H4 (cell line): ENCODE data around the gene SOX4. TPM values are rescaled to one million over a fixed set of nuclear protein-coding genes. Genes with fewer than 3 reads are reported as not detected.
"Not testable (repeated sequence)": the region's sequence is repeated elsewhere in the genome, so short reads cannot be mapped to it uniquely, and the experiment has no call there.

Source experiments
- DNase-seq: peaks from one replicate; pipeline ENCODE4 v3.0.0-alpha.2; 2015; ENCODE audit warnings: low spot score
- total RNA-seq: library from RNA; depleted of rRNA; stranded (reverse); fragments of >200 nt; shearing (Covaris generic); gene quantifications from 2 replicates; pipeline ENCODE4 v1.2.3, GENCODE V29; 2014; rRNA removed

The SOX4 gene
- total RNA-seq = 29.5 and 30.4 TPM in 2 replicates

DNA sequence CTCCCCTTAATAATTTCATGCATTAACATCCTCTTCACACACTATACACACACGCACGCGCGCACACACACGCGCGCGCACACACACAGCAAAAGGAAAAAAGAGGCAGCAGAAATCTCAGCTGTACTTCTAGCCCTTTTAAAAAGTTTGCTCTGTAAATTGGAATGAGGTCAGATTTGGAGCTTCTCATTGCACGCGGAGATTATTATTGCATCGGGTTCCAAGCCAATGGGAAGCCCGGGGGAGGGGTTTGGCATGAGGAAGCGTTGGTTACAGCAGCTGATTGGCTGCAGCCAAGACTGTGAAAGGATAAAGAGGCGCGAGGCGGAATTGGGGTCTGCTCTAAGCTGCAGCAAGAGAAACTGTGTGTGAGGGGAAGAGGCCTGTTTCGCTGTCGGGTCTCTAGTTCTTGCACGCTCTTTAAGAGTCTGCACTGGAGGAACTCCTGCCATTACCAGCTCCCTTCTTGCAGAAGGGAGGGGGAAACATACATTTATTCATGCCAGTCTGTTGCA, at the start of gene SOX4:
TSS of gene SOX4 (plus strand) at position 340 of the 515 bp plus-strand sequence. CDS start 784 bp downstream, outside the sequence.
- DNase-seq = peak; percentile 96

DNA sequence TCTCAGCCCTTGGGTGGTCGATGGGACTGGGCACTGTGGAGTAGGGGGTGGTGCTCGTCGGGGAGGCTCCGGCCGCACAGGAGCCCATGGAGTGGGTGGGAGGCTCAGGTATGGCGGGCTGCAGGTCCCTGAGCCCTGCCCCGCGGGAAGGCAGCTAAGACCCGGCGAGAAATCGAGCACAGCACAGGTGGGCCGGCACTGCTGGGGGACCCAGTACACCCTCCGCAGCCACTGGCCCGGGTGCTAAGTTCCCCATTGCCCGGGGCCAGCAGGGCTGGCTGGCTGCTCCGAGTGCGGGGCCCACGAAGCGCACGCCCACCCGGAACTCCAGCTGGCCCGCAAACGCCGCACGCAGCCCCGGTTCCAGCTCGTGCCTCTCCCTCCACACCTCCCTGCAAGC, 41.3 kb upstream of the SOX4 start:
- not testable (repeated sequence) for DNase-seq

DNA sequence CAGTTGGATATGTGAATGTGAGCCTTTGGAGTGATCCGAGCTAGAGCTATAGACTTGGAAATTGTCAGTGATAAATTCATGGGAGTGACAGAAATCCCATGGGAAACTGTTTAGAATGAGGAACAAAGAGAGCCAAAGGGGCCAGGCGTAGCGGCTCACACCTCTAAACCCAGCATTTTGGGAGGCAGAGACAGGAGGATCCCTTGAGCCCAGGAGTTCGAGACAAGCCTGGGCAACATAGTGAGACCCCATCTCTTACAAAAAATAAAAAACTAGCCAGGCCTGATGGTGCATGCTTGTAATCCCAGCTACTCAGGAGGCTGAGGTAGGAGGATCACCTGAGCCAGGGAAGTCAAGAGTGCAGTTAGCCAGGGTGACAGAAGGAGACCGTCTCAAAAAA, 39.3 kb upstream of the SOX4 start:
- DNase-seq = no peak

DNA sequence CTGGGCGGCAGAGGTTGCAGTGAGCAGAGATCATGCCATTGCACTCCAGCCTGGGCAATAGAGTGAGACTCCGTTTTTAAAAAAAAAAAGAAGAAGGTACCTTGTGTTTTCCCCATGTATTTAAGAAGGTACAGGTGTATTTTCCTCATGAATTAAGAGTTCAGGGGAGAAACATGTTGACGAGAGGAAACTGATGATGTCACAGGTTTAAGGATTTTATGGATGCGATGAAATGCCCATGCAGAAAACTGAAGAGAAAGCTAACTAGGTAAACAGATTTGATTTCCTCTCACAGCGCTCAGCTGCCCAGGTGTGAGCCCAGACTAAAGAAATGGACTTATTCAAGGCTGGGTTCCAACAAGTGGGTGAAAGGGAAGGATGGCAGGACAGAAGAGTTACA, 38.4 kb upstream of the SOX4 start:
- DNase-seq = no peak

DNA sequence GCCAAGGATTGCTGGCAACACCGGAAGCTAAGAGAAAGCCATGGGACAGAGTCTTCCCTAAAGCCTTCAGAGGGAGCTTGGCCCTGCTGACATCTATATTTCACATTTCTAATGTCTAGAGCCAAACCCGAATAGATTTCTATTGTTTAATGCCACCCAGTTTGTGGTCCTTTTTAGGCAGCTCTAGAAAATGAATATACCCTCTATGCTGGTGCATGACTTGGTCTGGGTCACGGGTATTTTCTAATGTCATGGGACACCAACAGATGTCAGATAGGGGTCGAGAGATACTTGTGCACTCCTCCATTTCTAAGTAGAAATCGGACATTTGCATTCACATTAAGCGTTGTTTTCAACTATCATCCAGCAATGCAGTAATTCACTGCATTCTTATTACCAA, 37.0 kb upstream of the SOX4 start:
- DNase-seq = no peak

DNA sequence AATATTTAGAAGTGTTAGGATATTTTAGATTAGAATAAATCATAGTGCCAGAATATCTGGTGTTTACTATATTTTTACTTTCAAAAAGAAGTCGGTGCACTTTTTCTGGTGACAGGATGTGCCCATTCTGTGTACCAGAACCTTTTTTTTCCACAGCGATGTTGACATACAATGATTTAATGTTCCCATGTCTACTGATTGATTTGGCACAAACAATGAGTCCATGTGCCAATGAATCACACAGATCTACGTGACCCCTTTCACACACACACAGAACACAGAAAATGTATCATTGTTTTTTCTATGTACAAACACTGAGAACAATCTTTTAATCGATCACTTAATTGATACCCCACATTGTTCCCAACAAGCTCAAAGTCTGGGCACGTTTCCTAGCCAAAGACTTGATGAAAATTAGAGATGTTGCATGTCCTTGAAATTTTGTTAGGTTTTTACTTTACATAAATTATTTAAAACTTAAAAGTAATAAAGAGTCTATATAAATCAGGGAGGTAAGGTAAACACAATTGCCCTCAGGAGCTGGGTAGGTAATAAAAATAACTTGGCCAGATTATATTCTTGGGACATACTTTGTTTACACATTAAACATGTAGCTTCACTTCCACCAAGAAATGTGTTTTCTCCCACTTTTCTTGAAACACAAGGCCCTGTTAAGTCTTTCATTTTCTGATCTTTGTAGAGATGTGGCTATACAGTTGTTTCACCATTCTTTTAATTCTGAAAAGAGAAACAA, 36.4 kb upstream of the SOX4 start:
- DNase-seq = no peak

DNA sequence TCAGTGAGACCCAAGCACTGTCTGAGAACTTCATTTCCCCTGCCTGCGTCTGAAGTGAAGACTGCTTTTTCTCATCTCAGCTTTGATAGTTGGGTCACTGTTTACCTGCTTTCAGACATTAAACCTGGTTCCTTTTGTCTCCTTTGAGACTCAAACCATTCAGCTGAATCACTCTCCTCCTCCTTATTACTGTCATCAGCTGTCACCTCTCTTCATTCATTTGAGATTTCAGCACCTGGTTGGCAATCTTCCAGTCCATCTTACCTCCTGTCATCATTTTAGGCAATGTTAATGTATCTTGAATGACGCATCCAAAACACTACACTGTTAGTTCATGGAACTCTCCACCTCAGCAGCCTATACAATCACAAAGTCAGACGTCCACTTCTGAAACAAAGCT, 34.3 kb upstream of the SOX4 start:
- no peak for DNase-seq

DNA sequence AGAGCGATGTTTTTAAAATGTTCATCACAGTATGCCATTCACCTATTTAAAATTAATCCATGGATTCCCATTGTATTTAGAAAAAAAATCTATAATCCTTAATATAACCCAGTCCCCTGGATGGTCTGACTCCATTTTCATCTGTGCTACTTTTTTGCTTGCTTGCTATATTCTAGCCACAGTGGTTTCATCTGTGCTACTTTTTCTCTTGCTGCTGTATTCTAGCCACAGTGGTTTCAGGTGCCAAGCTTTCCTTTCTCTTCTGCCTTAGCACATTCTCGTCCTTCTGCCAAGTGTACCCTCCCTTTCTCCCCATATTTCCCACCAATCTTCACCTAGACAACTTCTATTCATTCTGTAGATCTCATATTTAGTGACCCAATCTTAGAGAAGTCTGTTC, 33.3 kb upstream of the SOX4 start:
- no peak for DNase-seq

DNA sequence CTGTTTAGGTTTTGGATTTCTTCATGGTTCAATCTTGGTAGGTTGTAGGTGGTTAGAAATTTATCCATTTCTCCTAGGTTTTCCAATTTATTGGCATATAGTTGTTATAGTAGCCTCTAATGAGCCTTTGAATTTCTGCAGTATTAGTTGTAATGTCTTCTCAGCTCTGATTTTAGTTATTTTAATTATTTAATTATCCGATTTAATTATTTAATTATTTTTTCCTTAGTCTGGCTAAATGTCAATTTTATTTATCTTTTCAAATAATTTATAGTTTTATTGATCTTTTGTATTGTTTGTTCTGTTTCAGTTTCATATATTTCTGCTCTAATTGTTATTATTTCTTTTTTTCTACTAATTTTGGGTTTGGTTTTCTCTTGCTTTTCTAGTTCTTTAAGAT, 28.1 kb upstream of the SOX4 start:
- no peak for DNase-seq

DNA sequence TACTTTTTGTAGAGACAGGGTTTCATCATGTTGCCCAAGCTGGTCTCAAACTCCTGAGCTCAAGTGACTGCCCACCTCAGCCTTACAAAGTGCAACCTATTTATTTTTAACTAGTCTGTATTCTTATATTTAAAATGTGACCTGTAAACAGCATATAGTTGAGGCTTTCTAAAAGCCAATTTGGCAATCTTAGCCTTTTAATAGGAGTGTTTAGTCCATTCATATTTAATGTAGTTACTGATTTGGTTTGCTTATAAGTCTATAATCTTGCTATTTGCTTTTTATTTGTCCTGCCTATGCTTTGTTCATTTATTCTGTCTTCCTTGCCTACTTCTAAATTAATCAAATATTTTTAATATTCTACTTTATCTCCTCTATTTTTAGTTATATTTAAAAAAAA, 15.0 kb upstream of the SOX4 start:
- no peak for DNase-seq

DNA sequence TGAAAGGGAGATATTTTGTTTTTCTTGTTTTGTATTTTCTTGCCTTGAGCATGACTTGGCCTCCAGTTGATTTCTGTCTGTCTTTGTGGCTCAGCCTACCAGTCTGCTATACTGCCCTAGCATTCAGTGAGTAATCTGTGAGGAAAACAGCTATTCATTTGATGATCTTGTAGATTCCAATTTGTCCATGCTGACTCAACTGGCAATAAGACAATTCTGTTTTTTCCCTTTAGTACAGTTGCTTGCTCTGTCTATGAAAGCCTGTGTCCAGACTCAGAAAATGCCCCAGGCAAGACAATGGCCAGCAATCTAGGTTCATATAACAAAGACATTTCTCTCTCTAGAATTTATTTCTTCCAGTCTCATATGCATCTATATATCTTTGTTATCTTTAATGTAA, 10.9 kb upstream of the SOX4 start:
- DNase-seq = no peak

DNA sequence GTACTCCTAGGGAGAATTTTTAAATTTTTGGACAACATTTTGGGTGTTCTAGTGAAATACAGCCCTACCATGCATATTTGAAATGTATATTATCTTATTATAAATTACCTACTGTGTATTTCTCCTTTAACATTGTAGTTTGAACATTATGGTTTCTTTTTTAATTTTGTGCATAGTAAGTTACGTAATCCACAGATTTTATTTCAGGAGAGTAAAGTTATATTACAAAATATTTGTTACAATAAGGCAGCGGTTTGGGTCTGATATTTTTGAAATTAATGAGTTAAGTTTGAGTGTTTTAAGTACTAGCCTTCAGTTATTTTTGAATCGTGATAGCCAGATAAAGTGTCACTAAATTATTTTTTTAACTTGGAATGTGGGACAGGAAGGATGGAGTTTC, 7.3 kb upstream of the SOX4 start:
- DNase-seq = no peak

DNA sequence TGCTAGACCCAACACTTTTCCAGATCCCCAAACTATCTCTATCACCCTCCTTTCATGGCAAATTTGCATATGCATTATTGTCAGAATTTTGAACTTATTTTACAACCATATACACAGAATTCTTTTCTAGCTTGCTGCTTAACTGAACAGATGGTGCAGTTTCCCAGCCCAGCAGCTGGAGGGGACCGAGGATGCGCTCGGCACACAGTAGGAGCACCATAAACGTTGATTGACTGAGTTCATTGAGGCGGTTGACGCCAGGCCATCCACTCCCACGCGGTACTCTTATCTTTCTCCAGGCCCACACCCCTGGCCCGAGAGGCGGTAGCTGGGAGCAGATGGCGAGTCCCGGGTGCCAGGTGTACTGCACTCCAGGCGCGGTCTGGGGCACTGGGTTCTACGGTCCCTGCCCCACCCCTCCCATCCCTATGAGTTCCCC, 6.8 kb upstream of the SOX4 start:
- DNase-seq = no peak

DNA sequence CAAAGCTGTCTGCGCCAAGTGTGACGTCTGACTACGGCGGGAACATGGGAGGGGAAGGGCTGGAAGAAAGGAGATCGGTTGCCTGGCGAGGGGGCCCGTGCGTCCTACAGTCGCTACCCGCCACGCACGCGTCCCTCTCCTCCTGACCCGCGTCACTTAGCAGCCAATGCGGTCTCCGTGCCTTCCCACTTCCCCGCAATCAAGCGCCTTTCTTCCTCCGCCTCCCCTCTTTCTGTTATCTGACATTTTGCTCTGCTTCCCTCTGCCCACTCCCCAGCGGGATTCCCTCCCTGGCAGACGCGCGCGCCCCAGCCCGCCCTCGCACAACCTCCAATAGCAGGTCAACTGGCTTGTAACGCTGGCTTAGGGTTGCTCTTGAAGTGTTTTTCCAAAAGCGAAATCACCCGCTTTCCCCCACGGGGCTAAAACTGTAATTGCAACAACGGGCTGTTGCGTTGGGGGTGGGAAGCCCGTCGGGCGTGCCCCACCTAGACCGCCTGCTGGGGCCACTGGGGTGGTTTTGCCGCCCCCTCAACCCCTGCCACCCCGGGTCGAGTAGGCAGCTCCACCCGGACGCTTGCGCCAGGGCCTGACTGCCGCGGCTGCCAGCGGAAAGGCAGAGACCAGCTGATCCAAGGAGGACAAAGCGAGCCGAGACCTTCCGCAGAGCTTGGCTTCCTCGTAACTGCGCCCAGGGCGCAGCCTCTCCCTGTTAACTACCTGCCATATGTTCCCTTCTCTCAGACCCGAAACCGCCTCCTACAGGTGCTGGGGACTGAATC, 6.2 kb upstream of the SOX4 start:
- DNase-seq = peak; percentile 51

DNA sequence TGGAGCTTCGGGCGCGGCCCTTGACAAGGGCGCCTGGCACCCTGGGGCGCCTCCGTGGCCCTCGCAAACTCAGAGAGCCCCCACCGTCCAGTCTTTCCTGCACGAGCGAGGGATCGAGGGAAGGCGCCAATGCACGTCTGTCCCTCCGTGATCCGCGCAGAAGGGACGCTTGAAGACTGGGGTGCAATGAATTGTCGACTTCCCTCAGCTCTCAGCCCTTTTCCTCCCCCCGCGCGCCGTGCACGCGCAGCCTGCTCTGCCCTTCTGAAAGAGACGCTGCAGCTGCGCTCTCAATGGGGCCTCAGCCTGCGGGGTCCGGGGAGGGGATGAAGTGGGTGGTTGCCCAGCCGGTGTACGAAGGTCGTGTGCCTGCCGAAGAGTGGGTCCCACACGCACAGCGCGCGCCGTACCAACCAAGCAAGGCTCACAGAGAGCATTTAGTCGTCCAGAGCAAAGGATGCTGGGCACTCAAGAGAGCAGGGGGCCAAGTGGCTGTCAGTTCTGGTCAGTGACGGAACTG, 5.5 kb upstream of the SOX4 start:
- DNase-seq = peak; percentile 57

DNA sequence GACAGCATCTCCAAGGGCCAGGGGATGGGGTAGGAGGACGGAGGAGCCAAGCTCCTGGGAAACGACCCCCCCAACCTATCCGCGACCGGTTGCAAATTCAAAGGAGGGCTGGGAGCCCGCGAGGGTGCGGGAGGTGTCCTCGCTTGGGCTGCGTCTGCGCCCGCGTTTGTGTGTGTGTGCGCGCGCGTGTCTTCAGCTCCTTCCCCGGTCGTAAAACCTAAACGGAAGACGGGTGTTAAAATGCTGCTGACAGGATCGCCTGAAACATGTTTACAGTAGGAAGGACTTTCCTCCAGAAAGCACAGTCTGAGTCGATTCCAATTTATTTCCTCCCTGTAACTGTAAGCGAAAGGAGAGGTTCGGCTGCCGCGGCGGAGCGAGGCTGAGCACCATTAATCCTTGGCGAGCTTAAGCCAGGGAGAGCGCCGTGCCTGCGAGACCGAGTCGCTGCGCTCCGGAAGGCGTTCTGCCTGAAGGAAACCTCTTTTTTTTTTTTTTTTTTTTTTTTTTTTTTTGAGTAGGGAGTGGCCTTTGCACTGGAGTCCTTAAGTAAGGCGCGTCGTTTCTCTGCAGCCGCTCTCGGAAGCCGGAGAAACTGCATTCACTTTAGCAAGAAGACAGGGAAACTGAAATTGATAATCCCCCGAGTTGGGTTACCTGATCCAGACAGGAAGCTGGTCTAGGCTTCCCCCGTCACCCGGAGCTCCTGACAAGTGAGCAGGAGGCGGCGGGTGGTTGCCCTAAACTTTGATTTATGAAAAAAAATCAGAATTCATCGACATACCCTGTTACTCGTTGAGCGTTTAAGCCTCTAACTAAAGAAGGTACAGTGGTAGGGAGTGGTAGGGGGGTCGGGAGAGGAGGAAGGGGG, 4.8 kb upstream of the SOX4 start:
- DNase-seq = peak; percentile 87

DNA sequence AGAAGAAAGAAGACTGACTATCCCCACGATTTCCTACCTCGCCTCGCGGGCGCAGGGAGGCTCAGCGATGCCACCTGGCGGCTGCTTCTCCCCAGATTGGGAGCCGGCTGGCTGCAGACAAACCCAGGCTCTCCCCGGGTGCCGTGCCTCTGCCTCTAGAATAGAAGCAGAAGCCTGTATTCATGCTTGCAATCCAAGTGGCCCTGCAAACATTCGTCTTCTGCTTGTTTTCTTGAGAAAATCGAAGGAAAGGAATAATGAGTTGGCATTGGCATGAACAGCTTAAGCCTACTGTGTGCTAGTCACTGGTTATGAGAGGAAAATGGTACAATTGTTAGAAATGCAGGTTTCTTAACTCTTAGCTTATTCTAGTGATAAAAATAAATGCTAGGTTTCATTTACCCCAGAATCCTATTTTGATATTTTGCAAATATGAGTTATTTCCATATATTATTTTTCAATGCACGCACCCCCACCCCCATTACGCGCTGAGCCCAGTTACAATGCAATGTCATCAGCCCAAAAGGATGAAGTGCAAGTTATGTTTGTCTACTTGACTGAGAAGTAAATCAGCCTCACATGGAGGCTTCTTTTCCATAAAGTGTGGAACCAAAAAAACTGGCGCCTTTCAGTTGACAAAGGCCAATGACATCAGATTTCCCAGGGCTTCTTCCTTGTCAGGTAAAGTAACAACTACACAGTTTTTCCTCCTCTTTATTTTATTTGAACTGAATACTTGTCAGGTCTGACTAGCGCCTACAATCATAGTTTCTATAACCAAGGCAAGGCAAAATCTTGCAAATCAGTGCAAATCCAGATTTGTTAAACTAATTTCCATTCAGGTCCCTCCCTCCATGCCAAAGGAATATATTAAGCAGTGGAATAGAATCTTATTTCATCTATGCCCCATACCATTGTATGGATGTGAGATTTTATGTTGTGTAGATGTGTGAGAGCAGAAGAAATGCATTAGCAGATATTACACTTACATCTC, 3.9 kb upstream of the SOX4 start:
- peak; percentile 79 for DNase-seq

DNA sequence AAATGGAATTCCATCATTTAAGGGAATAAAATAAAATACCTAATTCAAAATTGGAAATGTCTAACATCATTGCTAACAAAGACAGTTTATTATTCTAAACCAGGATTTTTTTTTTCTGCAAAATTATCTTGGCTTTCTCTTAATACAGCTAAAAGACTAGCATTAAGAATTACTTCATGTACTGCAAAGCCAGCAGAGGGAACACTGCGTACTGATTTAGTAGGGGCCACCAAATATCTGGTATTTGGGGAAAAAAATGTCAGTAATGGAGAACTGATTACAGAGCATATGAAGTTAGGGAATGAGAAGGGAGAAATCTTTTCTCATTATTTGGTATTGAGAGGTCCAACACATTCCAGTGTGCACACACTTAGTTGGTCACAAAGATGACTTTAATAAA, 3.2 kb upstream of the SOX4 start:
- no peak for DNase-seq

DNA sequence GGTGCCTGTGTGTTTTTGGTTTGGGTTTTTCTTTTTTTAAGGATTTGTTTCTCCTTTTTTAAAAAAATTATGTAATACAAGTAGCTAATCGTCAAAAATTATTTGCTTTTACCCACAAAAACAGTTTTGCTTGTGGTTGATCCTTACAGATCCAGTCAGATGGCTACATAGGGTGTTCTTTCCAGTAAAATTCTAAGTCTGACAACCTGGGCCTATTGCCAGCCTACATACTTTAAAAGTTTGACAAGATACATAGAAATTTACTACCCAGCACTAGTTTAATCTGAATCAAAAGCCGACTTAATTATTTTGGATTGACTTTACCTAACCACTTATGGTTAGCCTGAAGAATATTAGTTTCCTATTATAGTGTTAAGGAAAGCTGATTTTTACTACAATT, 2.1 kb upstream of the SOX4 start:
- DNase-seq = no peak

DNA sequence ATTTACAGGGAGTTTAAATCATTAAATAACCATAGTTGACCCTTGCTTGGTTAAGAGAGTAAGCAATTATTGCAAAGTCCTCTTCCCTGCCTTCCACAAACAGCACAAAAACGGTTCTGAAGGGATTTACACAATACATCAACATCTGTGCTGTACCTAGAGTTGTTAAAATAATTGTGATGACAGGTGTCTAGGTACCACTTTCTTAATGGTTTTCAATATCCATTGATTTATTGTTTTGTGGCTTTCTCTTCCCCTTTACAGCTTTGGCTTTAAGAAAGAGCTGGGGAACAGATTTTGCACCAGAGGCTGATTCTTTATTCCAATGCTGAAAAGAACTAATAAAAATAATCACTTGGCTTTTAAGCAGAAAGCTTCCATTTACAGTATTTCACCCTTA, 598 bp upstream of the SOX4 start:
- no peak for DNase-seq
